K562 (cell line): ENCODE data around the gene HOXA2. TPM values are rescaled to one million over a fixed set of nuclear protein-coding genes. Genes with fewer than 3 reads are reported as not detected.

Experiments
- ATAC-seq: fragments of 200-7000 bp; cut with Tn5 transposase; 3 replicates; pipeline ENCODE4 v1.9.1; 2020; ENCODE audit warnings: moderate library complexity
- BruUV-seq: library from RNA; stranded (reverse); fragments of 400-500 nt; replicated peaks from 2 replicates; lab custom pipeline; 2021; lab: Mats Ljungman, UMichigan
- CTCF ChIA-PET: fragments of 300-600 bp; formaldehyde crosslinking; extraction: SDS; loops from one replicate; lab custom pipeline; 2021; ENCODE audit warnings: low intra/inter-chr PET ratio; lab: Yijun Ruan, JAX
- POLR2A ChIA-PET: fragments of 300-600, 350-650 bp; sonication (Branson Sonifier 250); formaldehyde crosslinking; extraction: SDS; loops from one replicate; lab custom pipeline; 2021; ENCODE audit warnings: antibody characterized with exemption, inconsistent platforms; lab: Yijun Ruan, JAX
- DNase-seq, 4 experiments: peaks; one replicate each; pipeline versions ENCODE4 v3.0.0 to v3.0.0-alpha.2; 2011 to 2018; ENCODE audit warnings: low spot score in 3 of 4, mixed read lengths in 3 of 4; ENCODE audit errors: extremely low read depth in 1 of 4
- FAIRE-seq: peaks from 2 replicates; lab custom pipeline; 2011; peaks lifted over from hg19 to GRCh38; lab: Jason Lieb, UNC
- H2AFZ ChIP-seq: 2 replicates; pipeline ENCODE4 v1.6.0; 2011; ENCODE audit warnings: low read depth, low read length, control low read depth, inconsistent platforms
- H3K27ac ChIP-seq: fragments of 200-600 bp; 3 replicates; pipeline ENCODE4 v1.8.0; 2011; ENCODE audit warnings: low read depth, mild to moderate bottlenecking, control low read depth, inconsistent platforms, low read length, moderate library complexity, mixed read lengths; ENCODE audit errors: extremely low read depth
- H3K27me3 ChIP-seq, 2 experiments: fragments of 300-600 bp in 1 of 2; 2 replicates in 1 of 2; 3 replicates in 1 of 2; pipeline versions ENCODE4 v1.6.0 to v1.8.0; 2011; ENCODE audit warnings: inconsistent platforms in 2 of 2, low read length in 2 of 2, mild to moderate bottlenecking in 1 of 2, mixed read lengths in 1 of 2, moderate library complexity in 1 of 2; ENCODE audit not compliant: control insufficient read depth in 2 of 2, insufficient read depth in 2 of 2
- H3K36me3 ChIP-seq: fragments of 300-600 bp; 3 replicates; pipeline ENCODE4 v1.8.0; 2011; ENCODE audit warnings: mild to moderate bottlenecking, low read length, inconsistent platforms; ENCODE audit not compliant: control insufficient read depth, insufficient read depth
- H3K4me1 ChIP-seq, 2 experiments: fragments of 200-600 bp in 1 of 2; replicated peaks in 1 of 2; 2 replicates in 1 of 2; 3 replicates in 1 of 2; pipeline versions ENCODE4 v1.5.1 to v1.8.0; 2011; ENCODE audit warnings: inconsistent platforms in 2 of 2, low read length in 2 of 2, mild to moderate bottlenecking in 1 of 2, mixed read lengths in 1 of 2, moderate library complexity in 1 of 2; ENCODE audit not compliant: control insufficient read depth in 2 of 2, insufficient read depth in 2 of 2
- H3K4me2 ChIP-seq: 2 replicates; pipeline ENCODE4 v1.6.1; 2011; ENCODE audit warnings: low read length, control low read depth, inconsistent platforms, mixed read lengths; ENCODE audit not compliant: insufficient read depth
- H3K4me3 ChIP-seq: fragments of 200-600 bp; sonication (generic), shearing (Covaris generic); 2 replicates; pipeline ENCODE4 v1.5.1; 2016; ENCODE audit warnings: control low read depth, inconsistent platforms
- H3K79me2 ChIP-seq: fragments of 200-600 bp; 3 replicates; pipeline ENCODE4 v1.8.0; 2011; ENCODE audit warnings: low read length, inconsistent platforms; ENCODE audit not compliant: control insufficient read depth, insufficient read depth
- H3K9ac ChIP-seq, 2 experiments: 2 replicates each; pipeline versions ENCODE4 v1.6.0 to v1.6.1; 2011; ENCODE audit warnings: low read depth in 2 of 2, low read length in 2 of 2, control low read depth in 1 of 2, inconsistent platforms in 1 of 2, mild to moderate bottlenecking in 1 of 2, mixed read lengths in 1 of 2; ENCODE audit not compliant: insufficient read depth in 1 of 2
- H3K9me1 ChIP-seq: one replicate; pipeline ENCODE4 v1.6.0; 2011; ENCODE audit warnings: inconsistent platforms, mild to moderate bottlenecking, low read length, moderate library complexity; ENCODE audit not compliant: control insufficient read depth, insufficient read depth
- H3K9me3 ChIP-seq: replicated peaks from 2 replicates; pipeline ENCODE4 v1.5.1; 2011; ENCODE audit warnings: low read depth, low read length, inconsistent platforms; ENCODE audit not compliant: control insufficient read depth, insufficient read depth
- H4K20me1 ChIP-seq: replicated peaks from 2 replicates; pipeline ENCODE4 v1.6.1; 2011; ENCODE audit warnings: low read length, inconsistent platforms, mixed read lengths; ENCODE audit not compliant: control insufficient read depth, insufficient read depth
- CREM ChIP-seq: IDR thresholded peaks from 2 replicates; pipeline ENCODE4 v1.6.1; 2014; ENCODE audit warnings: antibody characterized with exemption, low read depth
- CXXC5 ChIP-seq: fragments of 250-450 bp; sonication (Bioruptor Pico); IDR thresholded peaks from 2 replicates; pipeline ENCODE4 v1.8.0; 2022; ENCODE audit warnings: inconsistent platforms, mild to moderate bottlenecking, moderate library complexity
- FOS ChIP-seq: IDR thresholded peaks from 3 replicates; pipeline ENCODE4 v1.6.1; 2011; ENCODE audit not compliant: insufficient read length; ENCODE audit errors: extremely low read depth
- GABPB2 ChIP-seq: fragments of 250-450 bp; sonication (Bioruptor Pico); conservative IDR thresholded peaks from 2 replicates; pipeline ENCODE4 v1.5.1; 2021; ENCODE audit warnings: mild to moderate bottlenecking
- HDAC6 ChIP-seq: IDR thresholded peaks from 2 replicates; pipeline ENCODE4 v1.6.1; 2012; ENCODE audit warnings: low read depth, mild to moderate bottlenecking, control low read depth, inconsistent platforms, low read length, moderate library complexity
- MAZ ChIP-seq, 2 experiments: fragments of 450-650 bp in 1 of 2; sonication (generic) in 1 of 2; formaldehyde crosslinking; IDR thresholded peaks in 1 of 2; conservative IDR thresholded peaks in 1 of 2; 2 replicates each; pipeline versions ENCODE4 v1.4.0 to v1.5.0; 2020; ENCODE audit warnings: mild to moderate bottlenecking in 1 of 2, missing genetic modification reagents in 1 of 2
- MEIS2 ChIP-seq: fragments of 450-650 bp; IDR thresholded peaks from 2 replicates; pipeline ENCODE4 v1.6.1; 2014; ENCODE audit warnings: mild to moderate bottlenecking; ENCODE audit not compliant: partially characterized antibody
- MTF1 ChIP-seq: fragments of 250-450 bp; sonication (Bioruptor Pico); IDR thresholded peaks from 2 replicates; pipeline ENCODE4 v1.9.0; 2021; ENCODE audit warnings: moderate library complexity, mild to moderate bottlenecking, inconsistent platforms, borderline replicate concordance
- PKNOX1 ChIP-seq: fragments of 450-650 bp; IDR thresholded peaks from 2 replicates; pipeline ENCODE4 v1.6.1; 2016
- RAD21 ChIP-seq, 2 experiments: fragments of 250-450 bp in 1 of 2; fragments of 450-650 bp in 1 of 2; sonication (Bioruptor Pico) in 1 of 2; formaldehyde crosslinking in 1 of 2; IDR thresholded peaks in 1 of 2; conservative IDR thresholded peaks in 1 of 2; 2 replicates each; pipeline versions ENCODE4 v1.4.0 to v1.8.0; 2020 to 2022; ENCODE audit warnings: mild to moderate bottlenecking in 2 of 2, moderate library complexity in 1 of 2
- SAP30 ChIP-seq: fragments of 200-600 bp; sonication (generic); IDR thresholded peaks from 2 replicates; pipeline ENCODE4 v1.6.1; 2012; ENCODE audit warnings: borderline replicate concordance, low read depth, mild to moderate bottlenecking, moderate library complexity, low read length, control low read depth, inconsistent platforms; ENCODE audit not compliant: insufficient read depth, poor library complexity, severe bottlenecking
- SMC3 ChIP-seq: conservative IDR thresholded peaks from 2 replicates; pipeline ENCODE4 v1.6.1; 2011; ENCODE audit warnings: low read depth, low read length, improper control_type of control experiment; ENCODE audit not compliant: insufficient read depth
- TCF3 ChIP-seq: sonication (generic); formaldehyde crosslinking; IDR thresholded peaks from 2 replicates; pipeline ENCODE4 v1.4.0; 2020; ENCODE audit warnings: mild to moderate bottlenecking, missing genetic modification reagents
- XRCC5 ChIP-seq: fragments of 200-400 bp; formaldehyde crosslinking; IDR thresholded peaks from 2 replicates; pipeline ENCODE4 v1.6.1; 2017; ENCODE audit warnings: low read depth, mild to moderate bottlenecking, low read length
- ZNF695 ChIP-seq: fragments of 450-650 bp; formaldehyde crosslinking; IDR thresholded peaks from 2 replicates; pipeline ENCODE4 v1.4.0; 2020; ENCODE audit warnings: mild to moderate bottlenecking, moderate library complexity
- WGBS: fragments of 100-300 bp; shearing (Covaris generic); methylation state at CpG from one replicate; pipeline ENCODE4 v1.1.6; 2016; ENCODE audit warnings: low coverage, mixed read lengths; ENCODE audit not compliant: insufficient coverage; ENCODE audit errors: missing lambda C conversion rate; 5-methylcytosine and 5-hydroxymethylcytosine counted together
- in situ Hi-C: fragments of 300-500 bp; cut with MboI; formaldehyde crosslinking; loops from 4 replicates; pipeline ENCODE4 v1.15.0; 2018; ENCODE audit warnings: inconsistent platforms, mixed read lengths
- intact Hi-C: fragments of 100-400 bp; cut with micrococcal nuclease; formaldehyde crosslinking; loops from 2 replicates; pipeline ENCODE4 v1.14.2; 2022
- polyA plus RNA-seq, 8 experiments: library from polyadenylated mRNA; depleted of rRNA in 4 of 8; stranded (reverse) in 5 of 8; unstranded in 3 of 8; fragments of >200 nt; fragmentation: Nextera tagmentation in 2 of 8; fragmentation: Illumina TruSeq in 1 of 8; extraction: Ambion mirVana in 2 of 8; extraction: Trizol in 1 of 8; gene quantifications; 2 replicates each; pipeline versions ENCODE4 v1.2.1 to v1.2.3, GENCODE V29; 2011 to 2014; ENCODE audit warnings: inconsistent platforms in 1 of 8, missing spikeins in 1 of 8
- total RNA-seq, 7 experiments: library from RNA; depleted of rRNA in 6 of 7; stranded (reverse); fragments of >200 nt in 6 of 7; fragmentation: Illumina TruSeq in 2 of 7; extraction: Trizol in 2 of 7; gene quantifications; 2 replicates each; pipeline versions ENCODE4 v1.2.1 to v1.2.3, GENCODE V29; 2011 to 2021; ENCODE audit warnings: low replicate concordance in 1 of 7
- TF ChIP-seq, protein P1 (sequence below), 2 experiments: fragments of 450-650 bp; IDR thresholded peaks; 2 replicates each; pipeline ENCODE4 v1.6.1; 2016
- TF ChIP-seq, protein P2 (sequence below): sonication (generic); formaldehyde crosslinking; IDR thresholded peaks from 2 replicates; pipeline ENCODE4 v1.8.0; 2022; ENCODE audit warnings: missing genetic modification reagents, mild to moderate bottlenecking, moderate library complexity, borderline replicate concordance

The HOXA2 gene
- total and polyA plus RNA-seq, 9 of the 15 experiments (the other 6 are each of a cell fraction or from before 2014, with no cell fraction given) = 0.04 TPM; not detected in 8

GRCh38 chr7:27150568-27151340 is 48.3 kb upstream of the HOXA2 start:
- ATAC-seq = peak; percentile 96
- no TSS peak for BruUV-seq
- peak; percentile 54 to 80 (median 75) for DNase-seq
- H3K36me3 ChIP-seq = no peaks in the 10 kb centered on the region
- ChIA-PET CTCF (interaction anchor here (0.6 to 1.0 kb wide), 2 partner anchors 16 to 773 kb away, joined by 3 read pairs; no protein-coding TSS in a partner anchor), POLR2A (interaction anchor here (1.0 kb wide), 1 partner anchor 11 kb away, joined by 5 read pairs; no protein-coding TSS in a partner anchor)
- FAIRE-seq = no peak
- in situ Hi-C loops = loop anchor here (25.0 kb wide), 3 partner anchors 638 to 1263 kb away; no protein-coding TSS in a partner anchor
- no peak overlapping the region for H3K4me3 ChIP-seq
- H3K9me3 ChIP-seq = no peaks in the 10 kb centered on the region
- no peak overlapping the region for H3K27ac ChIP-seq
- no peaks in the 10 kb centered on the region for H3K9me1 ChIP-seq
- H3K27me3 ChIP-seq = peaks cover 53 to 91% of the 10 kb centered on the region in 2 experiments
- H4K20me1 ChIP-seq = no peaks in the 10 kb centered on the region
- H3K4me2 ChIP-seq = no peak overlapping the region; the same call in 1 of the 2 replicates
- H3K4me1 ChIP-seq = peaks cover 0 to 16% of the 10 kb centered on the region in 2 experiments; a peak in 2 of 5 replicates
- intact Hi-C loops = no loop called here
- no peak overlapping the region for H2AFZ ChIP-seq
- no peak overlapping the region for H3K9ac ChIP-seq
- H3K79me2 ChIP-seq = no peaks in the 10 kb centered on the region
- 7% methylated on average over 50 of the region's 58 CpGs for WGBS
- TF ChIP-seq ZNF695 (CRISPR knock-in tag) = no peak
- no peak for TF ChIP-seq HDAC6
- 0 out of 4 replicates have a peak, but pooled peaks of 1 of the 2 experiments have one; percentile 21 for TF ChIP-seq MAZ (CRISPR knock-in tag; conservative IDR thresholded peaks at IDR 0.05 in 1 of 2, IDR thresholded peaks at IDR 0.05 in 1 of 2)
- no peak for TF ChIP-seq TCF3 (CRISPR knock-in tag)
- TF ChIP-seq, protein P1, sequence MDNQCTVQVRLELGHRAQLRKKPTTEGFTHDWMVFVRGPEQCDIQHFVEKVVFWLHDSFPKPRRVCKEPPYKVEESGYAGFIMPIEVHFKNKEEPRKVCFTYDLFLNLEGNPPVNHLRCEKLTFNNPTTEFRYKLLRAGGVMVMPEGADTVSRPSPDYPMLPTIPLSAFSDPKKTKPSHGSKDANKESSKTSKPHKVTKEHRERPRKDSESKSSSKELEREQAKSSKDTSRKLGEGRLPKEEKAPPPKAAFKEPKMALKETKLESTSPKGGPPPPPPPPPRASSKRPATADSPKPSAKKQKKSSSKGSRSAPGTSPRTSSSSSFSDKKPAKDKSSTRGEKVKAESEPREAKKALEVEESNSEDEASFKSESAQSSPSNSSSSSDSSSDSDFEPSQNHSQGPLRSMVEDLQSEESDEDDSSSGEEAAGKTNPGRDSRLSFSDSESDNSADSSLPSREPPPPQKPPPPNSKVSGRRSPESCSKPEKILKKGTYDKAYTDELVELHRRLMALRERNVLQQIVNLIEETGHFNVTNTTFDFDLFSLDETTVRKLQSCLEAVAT (IDR thresholded peaks at IDR 0.05) = no peak
- TF ChIP-seq SAP30 = no peak
- 0 out of 2 replicates have a peak, but pooled peaks have one; percentile 24 for TF ChIP-seq CREM
- peak; percentile 90 for TF ChIP-seq PKNOX1
- TF ChIP-seq CXXC5 (CRISPR knock-in tag) = 0 out of 2 replicates have a peak, but pooled peaks have one; percentile 27
- TF ChIP-seq FOS = no peak
- peak; percentile 92 for TF ChIP-seq MEIS2
- TF ChIP-seq XRCC5 = 0 out of 2 replicates have a peak, but pooled peaks have one; percentile 49
- TF ChIP-seq GABPB2 (CRISPR knock-in tag) = no peak
- peak; percentile 57; the same call in 1 of the 2 replicates for TF ChIP-seq SMC3
- no peak for TF ChIP-seq MTF1 (CRISPR knock-in tag)
- TF ChIP-seq, protein P2, sequence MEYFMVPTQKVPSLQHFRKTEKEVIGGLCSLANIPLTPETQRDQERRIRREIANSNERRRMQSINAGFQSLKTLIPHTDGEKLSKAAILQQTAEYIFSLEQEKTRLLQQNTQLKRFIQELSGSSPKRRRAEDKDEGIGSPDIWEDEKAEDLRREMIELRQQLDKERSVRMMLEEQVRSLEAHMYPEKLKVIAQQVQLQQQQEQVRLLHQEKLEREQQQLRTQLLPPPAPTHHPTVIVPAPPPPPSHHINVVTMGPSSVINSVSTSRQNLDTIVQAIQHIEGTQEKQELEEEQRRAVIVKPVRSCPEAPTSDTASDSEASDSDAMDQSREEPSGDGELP (CRISPR knock-in tag) = peak; percentile 62; the same call in 1 of the 2 replicates
- peak in 1 of 2 experiments; percentile 54; a peak in 3 of 4 replicates for TF ChIP-seq RAD21 (CRISPR knock-in tag; conservative IDR thresholded peaks at IDR 0.05 in 1 of 2, IDR thresholded peaks at IDR 0.05 in 1 of 2)
